Measurements from ENCODE around the gene SNX18.
"Not testable (repeated sequence)": the region's sequence is repeated elsewhere in the genome, so short reads cannot be mapped to it uniquely, and the experiment has no call there.

The SNX18 gene

GRCh38 chr5:54519509-54519876, 1.9 kb downstream of the SNX18 start:
- DNase-seq (ENCODE audit: low spot score) = no peak

- DNase-seq (ENCODE audit: low spot score) = no peak
Measured at GRCh38 chr5:54520438-54520846, 2.9 kb downstream of the SNX18 start.

- DNase-seq (ENCODE audit: low spot score) = no peak
Measured at GRCh38 chr5:54520940-54521339, 3.4 kb downstream of the SNX18 start.

- no peak for DNase-seq (ENCODE audit: low spot score)
Measured at GRCh38 chr5:54521856-54522479, 4.4 kb downstream of the SNX18 start.

- no peak for DNase-seq (ENCODE audit: low spot score)
Measured at GRCh38 chr5:54523534-54523933, 6.0 kb downstream of the SNX18 start.

DNA sequence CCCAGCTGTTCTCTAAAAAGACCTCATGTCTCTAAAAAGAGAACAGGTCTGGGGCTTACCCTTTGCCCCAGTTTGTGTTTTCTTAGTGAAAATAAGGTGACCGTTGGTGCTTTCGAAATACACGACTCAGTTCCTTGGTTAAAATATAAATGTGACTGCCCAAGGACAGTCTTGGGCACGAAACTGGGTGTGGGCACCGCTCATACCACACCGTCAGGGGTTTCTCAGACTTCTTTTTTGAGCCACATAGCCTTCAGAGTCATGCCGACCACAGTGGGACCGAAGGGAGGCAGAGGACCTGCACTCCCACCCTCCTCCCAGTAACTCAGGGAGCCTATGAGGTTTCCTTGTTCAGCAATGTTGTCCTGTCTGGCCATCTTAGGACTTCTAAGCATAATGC, 6.5 kb downstream of the SNX18 start:
- no peak for DNase-seq (ENCODE audit: low spot score)

DNA sequence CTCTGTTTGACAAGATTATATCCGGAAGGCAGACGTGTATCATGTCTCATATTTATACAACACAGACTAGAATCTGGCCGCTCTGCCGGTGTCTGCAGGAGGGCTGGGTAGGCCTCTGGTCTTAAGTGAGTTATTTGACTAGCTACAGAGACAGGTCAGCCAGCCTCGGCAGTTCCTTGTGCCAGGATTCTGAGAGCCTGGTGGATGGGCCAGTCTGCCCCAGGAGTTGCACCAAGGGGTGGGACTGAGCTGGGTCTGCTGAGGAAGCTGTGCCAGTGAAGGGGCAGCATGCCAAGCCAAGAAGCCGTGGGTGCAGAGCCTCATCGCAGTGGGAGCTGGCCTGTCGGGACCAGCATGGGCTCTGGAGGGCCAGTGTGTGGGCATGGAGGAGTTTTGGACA, 7.1 kb downstream of the SNX18 start:
- no peak for DNase-seq (ENCODE audit: low spot score)

DNA sequence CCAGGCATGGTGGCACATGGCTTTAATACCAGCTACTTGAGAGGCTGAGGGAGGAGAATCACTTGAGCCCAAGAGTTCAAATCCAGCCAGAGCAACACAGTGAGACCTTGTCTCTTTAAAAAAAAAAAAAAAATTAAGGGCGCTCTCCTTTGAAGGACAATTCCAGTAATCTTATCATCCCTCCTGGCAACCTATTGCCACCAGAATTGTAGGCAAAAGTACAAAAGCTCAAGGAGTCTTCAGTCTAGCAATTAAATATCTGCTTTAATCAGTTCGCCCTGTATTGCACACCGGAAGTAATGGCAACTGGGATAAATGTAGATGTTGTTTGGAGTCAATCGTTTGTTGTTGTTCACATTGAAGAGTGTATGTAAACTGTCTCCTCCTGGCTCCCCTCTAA, 7.7 kb downstream of the SNX18 start:
- DNase-seq (ENCODE audit: low spot score) = no peak

- no peak for DNase-seq (ENCODE audit: low spot score)
Measured at GRCh38 chr5:54525692-54526091, 8.1 kb downstream of the SNX18 start.

DNA sequence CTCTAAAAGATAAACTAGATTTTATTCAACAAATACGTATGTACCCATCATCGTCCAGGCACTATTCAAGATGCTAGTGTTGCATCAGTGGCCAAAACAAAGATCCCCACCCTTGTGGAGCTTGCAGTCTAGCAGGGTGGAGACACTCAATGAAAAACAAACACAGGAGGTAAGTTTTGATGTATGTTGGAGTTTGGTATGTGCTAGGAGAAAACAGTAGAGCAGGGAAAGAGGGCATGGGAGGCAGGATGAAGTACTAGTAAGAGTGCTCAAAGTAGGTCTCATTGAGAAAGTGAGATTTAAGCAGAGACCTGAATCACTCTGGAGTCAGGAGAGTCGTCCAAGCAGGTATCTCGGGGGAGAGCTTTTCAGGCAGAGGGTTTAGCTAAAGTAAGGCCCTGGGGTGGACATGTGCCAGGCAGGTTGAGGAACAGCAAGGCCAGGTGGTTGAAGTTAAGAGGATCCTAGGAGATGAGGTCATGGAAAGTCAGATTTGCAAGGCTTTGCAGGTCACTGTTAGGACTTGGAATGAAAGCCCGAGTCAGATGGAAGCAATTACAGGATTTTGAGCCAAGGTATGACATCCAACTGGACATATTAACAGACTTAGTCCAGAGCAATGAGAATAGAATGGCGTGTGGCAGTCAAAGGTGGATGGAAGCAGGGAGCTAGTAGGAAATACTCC, 9.2 kb downstream of the SNX18 start:
- no peak for DNase-seq (ENCODE audit: low spot score)

GRCh38 chr5:54528633-54529209, 11.2 kb downstream of the SNX18 start:
- no peak for DNase-seq (ENCODE audit: low spot score)

DNA sequence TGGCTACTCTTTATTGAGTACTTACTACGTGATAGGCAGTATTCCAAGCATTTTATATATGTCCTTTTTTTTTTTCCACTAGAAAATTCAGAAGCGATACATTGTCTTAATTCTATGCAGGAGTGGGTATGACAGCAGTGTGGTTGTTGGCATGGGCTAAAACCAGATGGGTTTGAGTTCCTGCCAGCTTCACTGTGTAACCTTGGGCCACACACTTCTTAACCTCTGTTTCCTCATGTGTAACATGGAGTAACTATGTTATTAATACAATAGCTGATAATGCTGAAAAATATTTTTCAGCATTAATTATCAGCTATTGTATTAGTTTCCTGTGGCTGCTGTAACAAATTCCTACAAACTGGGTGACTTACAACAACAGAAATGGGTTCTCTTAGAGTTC, 12.0 kb downstream of the SNX18 start:
- DNase-seq (ENCODE audit: low spot score) = no peak

DNA sequence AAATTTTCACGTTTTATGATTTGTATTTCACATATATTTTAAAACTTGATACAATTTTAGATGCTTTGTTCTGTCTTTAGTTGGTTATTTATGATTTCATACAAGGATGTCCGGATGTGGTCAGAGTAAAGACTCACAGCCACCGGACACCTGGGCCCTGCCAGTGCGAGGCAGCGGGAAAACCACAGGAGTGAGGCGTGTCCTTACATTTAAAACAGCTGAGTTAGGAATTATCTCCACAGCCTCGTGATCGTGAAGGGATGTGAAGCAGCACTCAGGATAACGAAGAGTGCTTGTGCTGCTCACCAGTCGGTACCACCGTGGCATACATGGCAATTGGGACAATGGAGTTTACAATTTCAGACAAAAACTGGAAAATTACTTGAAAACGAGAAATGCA, 14.0 kb downstream of the SNX18 start:
- no peak for DNase-seq (ENCODE audit: low spot score)

GRCh38 chr5:54533541-54534190, 16.1 kb downstream of the SNX18 start:
- peak; percentile 23 for DNase-seq (ENCODE audit: low spot score)

DNA sequence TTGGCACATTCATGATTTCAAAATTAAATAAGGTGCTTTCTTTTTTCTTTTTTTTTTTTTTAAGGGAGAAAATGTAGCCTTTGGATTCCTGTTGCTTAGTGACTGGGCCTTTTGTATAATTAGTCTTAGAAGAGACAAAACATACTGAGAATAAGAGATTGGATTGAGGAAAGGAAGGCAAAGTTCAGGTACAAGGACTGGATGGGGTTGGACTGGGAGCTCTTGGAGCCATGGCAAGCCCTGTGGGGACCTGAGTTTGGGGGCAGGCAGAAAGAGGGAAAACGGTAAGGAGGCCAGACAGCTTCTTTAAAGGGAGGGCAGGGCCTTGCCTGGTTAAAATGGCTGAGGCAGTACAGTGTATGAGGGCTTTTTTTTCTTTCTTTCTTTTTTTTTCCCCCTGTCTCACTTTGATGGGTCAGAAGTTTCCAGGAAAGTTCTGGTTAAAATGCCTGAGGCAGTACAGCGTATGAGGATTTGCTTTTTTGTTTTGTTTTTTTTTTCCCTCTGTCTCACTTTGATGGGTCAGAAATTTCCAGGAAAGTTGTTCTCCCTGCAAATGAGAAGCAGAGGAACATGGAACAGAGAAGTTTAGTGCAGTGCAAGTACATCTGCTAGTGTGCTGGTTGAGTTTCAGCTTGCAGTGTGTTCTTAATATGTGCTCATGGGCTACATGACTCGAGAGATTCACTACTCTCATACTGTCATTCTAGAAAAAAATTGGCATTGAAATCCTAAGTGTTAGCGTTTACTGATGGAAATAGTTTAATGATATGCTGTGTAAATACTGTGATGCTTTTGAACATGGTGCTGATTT, 16.8 kb downstream of the SNX18 start:
- DNase-seq (ENCODE audit: low spot score) = no peak

- no peak for DNase-seq (ENCODE audit: low spot score)
Measured at GRCh38 chr5:54535149-54535844, 17.7 kb downstream of the SNX18 start.

DNA sequence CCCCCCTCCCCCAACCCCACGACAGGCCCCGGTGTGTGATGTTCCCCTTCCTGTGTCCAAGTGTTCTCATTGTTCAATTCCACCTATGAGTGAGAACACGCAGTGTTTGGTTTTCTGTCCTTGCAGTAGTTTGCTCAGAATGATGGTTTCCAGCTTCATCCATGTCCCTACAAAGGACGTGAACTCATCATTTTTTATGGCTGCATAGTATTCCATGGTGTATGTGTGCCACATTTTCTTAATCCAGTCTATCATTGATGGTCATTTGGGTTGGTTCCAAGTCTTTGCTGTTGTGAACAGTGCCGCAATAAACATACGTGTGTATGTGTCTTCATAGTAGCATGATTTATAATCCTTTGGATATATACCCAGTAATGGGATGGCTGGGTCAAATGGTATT, 18.8 kb downstream of the SNX18 start:
- not testable (repeated sequence) for DNase-seq (ENCODE audit: low spot score)

- DNase-seq (ENCODE audit: low spot score) = not testable (repeated sequence)
Measured at GRCh38 chr5:54536861-54537260, 19.3 kb downstream of the SNX18 start.

GRCh38 chr5:54537725-54538124, 20.2 kb downstream of the SNX18 start:
- DNase-seq (ENCODE audit: low spot score) = no peak

DNA sequence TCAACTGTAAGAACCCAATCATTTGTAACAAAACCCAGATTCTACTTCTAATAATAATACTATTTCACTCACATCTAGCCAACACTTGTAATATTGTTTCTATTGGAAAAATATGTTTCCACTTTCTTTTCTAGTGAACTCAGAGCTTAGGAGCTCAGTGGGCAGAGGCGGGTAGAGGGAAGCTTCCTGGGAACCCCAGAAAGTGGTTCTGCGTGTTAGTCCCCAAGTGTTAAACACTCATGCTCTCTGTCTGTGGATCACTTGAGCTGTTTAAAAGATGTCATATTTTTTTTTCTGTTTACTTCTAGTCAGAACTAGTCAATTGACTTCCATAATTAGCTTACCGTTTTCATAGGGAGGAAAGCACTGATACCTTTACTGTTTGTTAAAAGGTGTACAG, 20.6 kb downstream of the SNX18 start:
- DNase-seq (ENCODE audit: low spot score) = no peak

DNA sequence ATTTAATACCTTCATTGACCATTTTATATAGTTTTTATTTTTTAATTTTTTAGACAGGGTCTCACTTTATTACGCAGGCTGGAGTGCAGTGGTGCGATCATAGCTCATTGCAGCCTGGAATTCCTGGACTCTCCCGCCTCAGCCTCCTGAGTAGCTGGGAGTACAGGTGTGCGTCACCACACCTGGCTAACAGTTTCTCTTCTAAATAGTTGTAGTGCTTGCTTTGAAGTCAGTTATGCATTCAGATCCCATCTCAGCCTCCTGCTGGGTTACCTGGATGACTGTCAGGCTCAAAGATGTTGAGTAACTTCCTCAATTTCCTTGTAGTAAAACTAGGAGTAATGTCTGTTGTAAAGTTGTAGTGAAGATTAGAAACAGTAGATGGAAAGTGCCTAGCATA, 21.4 kb downstream of the SNX18 start:
- DNase-seq (ENCODE audit: low spot score) = no peak

GRCh38 chr5:54540286-54540685, 22.7 kb downstream of the SNX18 start:
- no peak for DNase-seq (ENCODE audit: low spot score)

All from iPS-NIHi11 (cell line).